Measurements from ENCODE around the gene MCRIP2. TPM values are rescaled to one million over a fixed set of nuclear protein-coding genes. Genes with fewer than 3 reads are reported as not detected.

MCRIP2 gene
- polyA plus RNA-seq, 3 donors: 10.2 to 31.8 (median 22.6) TPM

DNA sequence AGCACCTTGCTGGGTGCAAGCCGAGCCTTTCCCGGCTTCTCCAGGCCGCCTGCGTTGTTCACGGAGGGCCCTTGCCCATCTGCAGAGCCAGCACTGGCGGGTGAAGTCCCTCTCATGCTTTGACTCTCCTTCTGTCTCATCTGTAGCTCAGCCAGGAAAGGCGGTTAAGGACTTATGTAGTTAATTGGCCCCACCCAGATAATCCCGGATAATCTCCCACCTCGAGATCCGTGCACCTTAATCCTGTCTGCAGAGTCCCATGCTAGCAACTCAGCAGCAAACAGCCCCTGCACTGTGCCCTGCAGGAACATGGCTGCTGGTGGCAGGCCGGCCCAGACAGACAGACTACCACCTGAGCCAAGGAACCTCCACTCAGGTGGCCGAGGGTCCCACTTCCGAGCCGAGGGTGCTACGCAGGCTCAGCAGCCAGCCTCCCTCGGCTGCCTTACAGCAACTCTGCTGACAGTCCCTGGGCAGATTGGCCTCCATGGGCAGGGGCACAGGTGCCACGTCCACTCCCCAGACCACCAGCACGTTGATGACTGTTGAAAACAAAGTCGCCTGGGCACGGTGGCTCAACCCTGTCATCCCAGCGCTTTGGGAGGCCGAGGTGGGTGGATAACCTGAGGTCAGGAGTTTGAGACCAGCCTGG lies 34.8 kb upstream of the MCRIP2 start:
- DNase-seq (ENCODE audit: extremely low read depth in 1 of 11, low read depth in 9 of 11, low spot score in 4 of 11): no peak

GRCh38 chr16:608019-608418 lies 33.6 kb upstream of the MCRIP2 start:
- DNase-seq (ENCODE audit: extremely low read depth in 1 of 11, low read depth in 9 of 11, low spot score in 4 of 11): no peak

- DNase-seq (ENCODE audit: extremely low read depth in 1 of 11, low read depth in 9 of 11, low spot score in 4 of 11): no peak
Observed at GRCh38 chr16:609316-609715, 32.3 kb upstream of the MCRIP2 start.

- no peak for DNase-seq (ENCODE audit: extremely low read depth in 1 of 11, low read depth in 9 of 11, low spot score in 4 of 11)
Observed at GRCh38 chr16:609984-610383, 31.6 kb upstream of the MCRIP2 start.

- no peak for DNase-seq (ENCODE audit: extremely low read depth in 1 of 11, low read depth in 9 of 11, low spot score in 4 of 11)
Observed at GRCh38 chr16:610513-611381, 30.9 kb upstream of the MCRIP2 start.

DNA sequence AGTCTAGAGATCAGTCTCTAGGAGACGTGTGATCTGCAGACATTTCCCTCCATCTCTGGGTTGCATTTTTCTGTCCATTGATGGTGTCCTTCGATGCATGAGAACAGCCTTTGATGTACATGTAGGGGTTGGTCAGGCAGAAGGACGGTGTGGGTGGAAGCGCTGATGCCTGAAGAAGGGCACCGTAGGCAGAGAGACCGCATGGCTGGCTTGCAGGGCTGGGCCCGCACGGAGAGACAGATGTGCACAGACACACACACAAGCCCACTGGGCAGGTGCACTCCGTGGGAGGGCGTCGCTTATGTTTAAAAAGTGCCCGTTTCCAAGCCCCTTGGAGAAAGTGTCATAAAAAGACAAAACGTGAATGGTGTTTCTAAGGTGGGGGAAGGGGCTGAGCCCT lies 26.5 kb upstream of the MCRIP2 start:
- DNase-seq (ENCODE audit: extremely low read depth in 1 of 11, low read depth in 9 of 11, low spot score in 4 of 11): no peak

- DNase-seq (ENCODE audit: extremely low read depth in 1 of 11, low read depth in 9 of 11, low spot score in 4 of 11): no peak
Observed at GRCh38 chr16:616733-617586, 24.7 kb upstream of the MCRIP2 start.

GRCh38 chr16:617855-618254 lies 23.8 kb upstream of the MCRIP2 start:
- DNase-seq (ENCODE audit: extremely low read depth in 1 of 11, low read depth in 9 of 11, low spot score in 4 of 11): no peak

DNA sequence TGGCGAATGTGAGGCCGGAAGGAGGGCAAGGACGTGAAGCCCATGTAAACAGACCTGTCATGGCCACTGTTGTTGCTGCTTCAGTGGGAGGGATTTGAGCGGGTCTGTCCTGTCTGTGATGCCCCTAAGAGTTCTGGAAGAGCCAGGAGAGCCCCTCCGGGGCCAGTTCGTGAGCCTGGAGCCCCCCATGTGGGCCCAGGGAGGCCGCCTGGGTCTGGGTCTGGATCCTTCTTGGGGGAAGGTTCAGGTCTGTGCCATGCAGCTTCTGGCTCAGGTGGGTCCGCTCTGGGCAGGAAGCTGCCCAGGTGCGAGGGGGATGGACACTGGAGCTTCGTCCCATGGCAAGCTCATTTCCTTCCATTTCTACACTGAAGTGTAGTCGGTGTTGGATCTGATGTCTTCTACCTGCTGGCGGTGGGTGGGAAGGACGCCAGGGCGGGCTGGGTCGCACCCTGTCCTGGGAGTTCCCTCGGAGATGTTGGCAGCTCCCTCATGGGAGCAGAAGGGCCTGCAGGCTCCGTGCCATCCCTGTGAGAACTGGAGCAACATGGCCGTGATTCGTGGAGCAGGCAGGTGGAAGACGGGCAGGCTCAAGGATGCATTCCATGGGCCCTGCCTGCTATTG lies 22.0 kb upstream of the MCRIP2 start:
- no peak for DNase-seq (ENCODE audit: extremely low read depth in 1 of 11, low read depth in 9 of 11, low spot score in 4 of 11)

DNA sequence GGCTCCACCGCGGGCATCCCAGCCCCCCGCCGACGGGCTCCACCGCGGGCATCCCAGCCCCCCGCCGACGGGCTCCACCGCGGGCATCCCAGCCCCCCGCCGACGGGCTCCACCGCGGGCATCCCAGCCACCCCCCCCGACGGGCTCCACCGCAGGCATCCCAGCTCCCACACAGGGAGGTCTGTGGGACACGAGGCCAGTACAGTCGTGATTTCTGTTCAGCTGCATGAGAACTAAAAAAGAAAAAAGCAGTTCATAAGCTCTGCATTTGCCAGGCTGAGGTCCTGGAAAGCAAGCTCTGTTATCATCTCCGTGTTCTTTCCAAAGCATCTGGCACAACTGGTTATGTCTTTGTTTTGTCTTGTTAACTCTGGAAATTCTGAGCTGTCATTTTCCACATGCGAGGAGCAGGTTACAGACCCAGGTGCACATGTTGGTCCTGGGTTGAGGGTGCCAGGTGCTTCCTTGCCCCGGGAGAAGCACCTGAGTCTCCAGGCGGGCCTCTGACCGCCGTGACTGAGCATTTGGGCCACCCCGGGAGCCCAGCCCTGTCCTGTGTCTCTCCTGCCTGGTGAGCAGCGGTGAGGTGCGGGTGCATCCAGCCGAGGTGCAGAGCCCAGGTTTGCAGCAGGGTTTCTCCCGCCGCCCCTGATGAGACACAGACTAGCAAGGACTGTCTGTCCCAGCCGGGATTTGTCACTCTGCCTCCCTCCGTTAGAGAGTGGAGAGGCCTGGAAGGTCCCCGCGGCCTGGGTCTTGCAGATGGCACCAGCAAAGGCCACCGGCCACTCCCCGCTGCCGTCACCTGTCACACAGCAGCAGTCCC lies 20.7 kb upstream of the MCRIP2 start:
- no peak for DNase-seq (ENCODE audit: extremely low read depth in 1 of 11, low read depth in 9 of 11, low spot score in 4 of 11)

- no peak for DNase-seq (ENCODE audit: extremely low read depth in 1 of 11, low read depth in 9 of 11, low spot score in 4 of 11)
Observed at GRCh38 chr16:621526-622105, 20.0 kb upstream of the MCRIP2 start.

DNA sequence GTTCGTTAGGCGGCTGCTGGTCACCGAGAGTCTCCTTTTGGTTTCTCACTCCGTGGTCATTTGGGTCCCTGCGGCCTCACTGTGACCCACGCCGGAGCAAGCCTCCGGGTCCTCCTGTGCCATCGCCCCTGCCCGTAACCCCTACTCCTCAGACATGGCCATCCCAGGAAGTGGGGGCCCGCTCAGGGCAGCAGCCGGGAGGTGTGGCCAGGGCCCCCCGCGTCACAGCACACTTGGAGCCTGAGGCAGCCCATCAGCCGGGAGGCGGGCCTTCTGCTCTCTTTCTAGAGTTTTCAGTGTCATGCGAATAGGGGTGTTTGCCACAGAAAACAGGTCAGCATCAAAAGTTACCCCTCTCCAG lies 18.7 kb upstream of the MCRIP2 start:
- DNase-seq (ENCODE audit: extremely low read depth in 1 of 11, low read depth in 9 of 11, low spot score in 4 of 11): no peak

GRCh38 chr16:624526-625070 lies 17.0 kb upstream of the MCRIP2 start:
- DNase-seq (ENCODE audit: extremely low read depth in 1 of 11, low read depth in 9 of 11, low spot score in 4 of 11): no peak

DNA sequence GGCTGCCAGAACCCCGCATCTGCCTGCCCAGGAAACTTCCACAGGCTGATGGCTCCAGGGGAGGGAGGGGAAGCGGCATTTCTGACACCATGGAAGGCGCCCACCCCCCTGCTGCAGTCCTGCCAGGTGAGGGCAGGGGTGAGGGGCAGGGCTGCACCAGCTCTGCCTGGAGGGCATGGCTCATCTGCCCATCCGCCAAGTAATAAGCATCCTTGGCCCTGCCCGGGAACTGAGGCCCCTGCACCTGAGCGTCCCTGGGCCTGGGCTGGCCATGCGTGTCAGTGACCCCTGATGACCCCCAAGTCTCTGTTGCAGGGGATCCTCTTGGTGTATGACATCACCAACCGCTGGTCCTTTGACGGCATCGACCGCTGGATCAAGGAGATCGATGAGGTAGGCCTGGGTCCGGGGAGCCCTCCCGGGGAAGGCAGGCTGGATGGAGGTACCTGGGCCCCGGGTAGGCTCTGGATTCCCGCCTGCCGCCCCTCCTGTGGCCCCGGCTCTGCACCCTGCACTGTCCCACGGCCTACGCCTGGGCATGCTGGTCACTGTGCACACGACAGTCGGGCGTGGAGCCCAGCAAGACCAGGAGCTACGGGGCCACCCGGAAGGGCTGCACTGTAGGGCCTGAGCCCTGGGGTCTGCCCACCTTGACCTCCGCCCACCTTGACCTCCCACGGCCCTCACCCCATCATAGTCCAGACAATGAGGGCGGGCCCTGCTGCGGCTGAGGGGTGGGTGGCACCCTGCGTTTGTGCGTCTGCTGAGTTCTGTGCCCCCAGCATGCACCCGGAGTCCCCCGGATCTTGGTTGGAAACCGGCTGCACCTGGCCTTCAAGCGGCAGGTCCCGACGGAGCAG lies 16.3 kb upstream of the MCRIP2 start:
- DNase-seq (ENCODE audit: extremely low read depth in 1 of 11, low read depth in 9 of 11, low spot score in 4 of 11): no peak

- no peak for DNase-seq (ENCODE audit: extremely low read depth in 1 of 11, low read depth in 9 of 11, low spot score in 4 of 11)
Observed at GRCh38 chr16:625977-626765, 15.5 kb upstream of the MCRIP2 start.

DNA sequence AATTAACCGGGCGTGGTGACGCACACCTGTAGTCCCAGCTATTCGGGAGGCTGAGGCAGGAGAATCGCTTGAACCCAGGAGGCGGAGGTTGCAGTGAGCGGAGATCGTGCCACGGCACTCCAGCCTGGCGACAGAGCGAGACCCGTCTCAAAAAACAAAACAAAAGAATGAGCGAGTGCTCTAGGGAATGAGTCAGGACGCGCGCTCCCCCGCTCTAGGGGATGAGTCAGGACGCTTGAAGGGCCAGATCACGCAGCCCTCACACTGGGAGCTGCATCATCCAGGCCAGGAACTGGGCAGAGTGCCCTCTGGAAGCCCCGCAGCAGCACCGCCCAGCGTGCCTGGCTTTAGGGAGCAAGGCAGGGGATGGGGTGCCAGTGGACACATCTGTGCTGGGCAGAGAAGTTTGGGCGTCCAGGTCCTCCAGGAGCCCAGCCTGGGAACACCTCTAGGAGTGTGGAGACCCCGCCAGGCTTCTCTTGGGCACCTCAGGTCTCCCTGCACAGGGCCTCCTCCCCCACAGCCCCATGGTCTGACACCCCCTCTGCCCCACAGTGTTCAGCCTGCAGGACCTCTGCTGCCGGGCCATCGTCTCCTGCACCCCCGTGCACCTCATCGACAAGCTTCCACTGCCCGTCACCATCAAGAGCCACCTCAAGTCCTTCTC lies 14.7 kb upstream of the MCRIP2 start:
- DNase-seq (ENCODE audit: extremely low read depth in 1 of 11, low read depth in 9 of 11, low spot score in 4 of 11): no peak
